HL-60/S4 treated with phorbol 12-myristate 13-acetate at 8.2 ng/mL for 4 days and 3 days (cell line): Measurements from ENCODE around the gene KL.

ENCODE experiments used
- in situ Hi-C: fragments of 300-500 bp; cut with MboI; formaldehyde crosslinking; loops from 2 replicates; pipeline ENCODE4 v1.15.0; 2022; ENCODE audit warnings: low sequenced_read_pairs

The KL gene

DNA sequence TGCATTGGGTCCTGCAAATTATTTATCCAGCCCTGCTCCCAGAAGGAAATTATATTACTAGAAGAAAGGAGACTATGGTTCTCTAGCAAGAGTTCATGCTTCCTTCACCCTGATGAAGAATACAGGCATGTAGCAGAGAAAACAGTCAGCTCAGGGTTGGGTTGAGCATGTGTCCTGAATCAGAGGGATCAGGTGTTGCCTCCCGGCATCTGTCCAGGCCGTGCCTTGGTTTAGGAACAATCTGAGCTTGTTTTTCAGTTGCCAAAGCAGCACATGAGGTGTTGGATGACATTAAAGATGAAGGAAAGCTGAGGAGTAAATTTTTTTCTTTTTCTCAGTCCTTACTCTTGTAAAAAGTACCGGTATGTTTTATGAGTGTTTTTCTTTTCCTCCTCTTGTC, 62.0 kb downstream of the KL start:
- in situ Hi-C loops = no loop called here

DNA sequence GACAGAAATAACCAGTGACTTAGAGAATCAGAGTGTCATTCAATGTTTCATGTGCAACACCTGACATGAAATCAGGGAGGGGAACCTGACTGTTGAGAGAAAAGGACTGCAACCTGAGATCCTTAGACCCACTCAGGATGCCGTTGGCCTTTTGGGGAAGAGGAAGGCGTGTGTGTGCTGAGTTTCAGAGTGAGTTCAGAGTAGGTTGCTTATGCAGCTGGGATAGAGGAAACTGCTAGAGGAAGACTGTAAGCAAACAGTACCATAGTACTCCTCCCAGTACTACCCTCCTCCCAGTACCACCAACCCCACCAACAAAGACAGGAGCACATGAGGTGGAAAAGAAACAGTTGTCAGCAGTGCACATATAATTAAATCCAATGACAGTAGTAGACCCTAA, 63.7 kb downstream of the KL start:
- in situ Hi-C loops = no loop called here

- in situ Hi-C loops = no loop called here
These were observed 64.9 kb downstream of the KL start for GRCh38 chr13:33080972-33081590.

DNA sequence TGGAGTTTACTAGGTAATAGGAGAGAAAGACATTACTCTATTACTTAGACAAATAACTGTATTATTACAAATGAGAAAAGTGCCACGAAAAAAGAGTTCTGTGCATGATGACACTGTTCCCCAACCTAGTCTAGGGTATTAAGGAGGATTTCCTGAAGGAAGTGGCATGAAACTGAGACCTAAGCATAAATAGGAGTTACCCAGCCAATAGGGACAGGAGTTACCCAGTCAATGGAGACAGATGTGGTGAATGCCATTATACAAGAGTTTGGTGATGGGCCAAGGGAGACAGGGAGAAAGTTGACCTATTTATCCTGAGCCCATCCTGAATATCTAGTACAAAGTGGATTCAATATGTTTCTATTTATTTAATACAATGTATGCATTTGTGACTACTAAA, 65.4 kb downstream of the KL start:
- in situ Hi-C loops = no loop called here

- in situ Hi-C loops = no loop called here
These were observed 66.8 kb downstream of the KL start for GRCh38 chr13:33083054-33083453.

DNA sequence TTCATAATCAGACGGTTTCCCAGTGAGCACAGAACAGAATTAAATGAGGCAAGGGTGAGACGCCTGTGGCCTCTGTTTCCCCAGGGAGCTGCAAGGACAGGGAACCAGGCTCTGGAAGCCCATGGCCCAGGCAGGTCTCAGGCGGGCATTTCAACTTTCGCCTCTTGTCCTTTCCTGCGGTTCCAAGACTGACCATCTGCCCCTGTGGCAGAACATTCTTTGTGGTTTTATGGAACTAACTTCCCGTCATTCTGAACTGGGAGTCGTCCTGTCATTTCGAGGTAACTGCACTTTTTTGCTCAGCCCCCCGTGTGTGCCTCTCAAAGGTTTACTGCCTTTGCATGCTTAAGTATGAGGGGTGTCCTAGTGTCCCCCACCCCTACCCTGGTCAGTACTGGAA, 70.9 kb downstream of the KL start:
- in situ Hi-C loops = no loop called here

GRCh38 chr13:33087790-33088189, 71.6 kb downstream of the KL start:
- in situ Hi-C loops = no loop called here

DNA sequence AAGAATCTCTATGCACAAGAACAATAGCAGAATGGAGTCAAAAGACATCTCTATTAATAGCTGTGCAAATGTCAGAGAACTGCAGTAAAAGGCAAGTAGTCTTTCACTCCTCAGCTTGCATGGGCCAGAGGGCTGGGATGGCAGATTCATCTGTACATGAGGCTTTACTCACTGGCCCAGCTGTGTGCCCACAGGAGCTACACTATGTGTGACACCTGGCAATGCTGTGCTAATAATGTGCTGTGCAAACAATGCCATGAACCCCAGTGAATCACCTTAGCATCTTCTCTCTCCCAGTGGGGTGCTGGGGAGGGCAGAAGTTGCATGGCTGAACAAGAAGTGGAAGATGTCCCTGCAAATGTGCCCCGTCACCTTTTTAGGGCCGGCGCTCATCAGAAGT, 73.1 kb downstream of the KL start:
- in situ Hi-C loops = no loop called here

DNA sequence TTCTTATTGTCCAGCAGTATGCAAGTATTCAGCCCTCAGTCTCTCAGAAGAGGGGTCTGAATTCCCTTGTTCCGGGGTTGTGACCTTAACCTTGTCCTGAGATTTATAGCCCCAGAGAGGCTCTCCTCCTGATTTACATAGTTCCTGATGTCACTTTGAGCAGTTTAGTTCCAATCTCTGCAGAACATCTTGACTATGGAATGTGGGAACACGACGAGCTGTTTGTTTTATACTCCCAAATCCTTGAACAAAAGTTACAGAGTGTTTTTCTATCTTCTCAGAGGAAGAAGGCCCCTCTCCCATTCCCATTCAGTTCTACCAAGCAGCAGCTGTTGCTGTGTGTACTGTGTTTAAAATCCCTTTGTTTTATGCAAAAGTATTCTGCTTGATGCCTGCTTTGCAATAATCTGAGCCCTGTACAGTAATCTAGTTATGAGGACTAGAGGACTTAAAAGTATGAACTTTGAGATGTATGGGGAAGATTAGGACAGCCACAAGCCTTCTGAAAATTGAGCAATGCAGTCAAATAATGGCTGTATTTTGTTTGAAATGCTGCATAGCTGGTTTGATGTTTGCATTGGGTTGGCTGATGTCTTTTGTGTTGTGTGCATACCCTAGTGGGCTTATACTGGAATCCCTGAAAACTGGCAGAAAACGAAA, 74.7 kb downstream of the KL start:
- in situ Hi-C loops = no loop called here

GRCh38 chr13:33091415-33091774, 75.2 kb downstream of the KL start:
- in situ Hi-C loops = no loop called here

- in situ Hi-C loops = no loop called here
These were observed 76.1 kb downstream of the KL start for GRCh38 chr13:33092073-33092987.

- in situ Hi-C loops = no loop called here
These were observed 80.8 kb downstream of the KL start for GRCh38 chr13:33096886-33097605.

GRCh38 chr13:33099860-33100259, 83.6 kb downstream of the KL start:
- in situ Hi-C loops = no loop called here

DNA sequence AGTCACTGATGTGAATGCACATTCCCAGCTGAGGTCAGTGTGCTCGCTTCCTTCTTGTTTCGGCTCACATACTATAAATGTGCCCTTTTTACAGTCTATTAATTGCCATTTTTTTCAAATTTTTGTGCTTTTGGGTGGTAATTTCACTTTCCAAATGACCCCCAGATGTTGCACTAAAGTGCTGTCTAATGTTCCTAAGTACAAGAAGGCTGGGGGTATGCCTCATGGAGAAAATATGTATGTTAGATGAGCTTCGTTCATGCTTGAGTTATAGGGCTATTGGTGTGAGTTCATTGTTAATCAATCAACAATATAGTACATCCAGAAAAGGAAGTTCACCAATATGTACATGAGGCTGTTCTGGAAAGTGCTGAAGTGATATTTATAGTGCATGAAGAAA, 84.7 kb downstream of the KL start:
- in situ Hi-C loops = no loop called here

DNA sequence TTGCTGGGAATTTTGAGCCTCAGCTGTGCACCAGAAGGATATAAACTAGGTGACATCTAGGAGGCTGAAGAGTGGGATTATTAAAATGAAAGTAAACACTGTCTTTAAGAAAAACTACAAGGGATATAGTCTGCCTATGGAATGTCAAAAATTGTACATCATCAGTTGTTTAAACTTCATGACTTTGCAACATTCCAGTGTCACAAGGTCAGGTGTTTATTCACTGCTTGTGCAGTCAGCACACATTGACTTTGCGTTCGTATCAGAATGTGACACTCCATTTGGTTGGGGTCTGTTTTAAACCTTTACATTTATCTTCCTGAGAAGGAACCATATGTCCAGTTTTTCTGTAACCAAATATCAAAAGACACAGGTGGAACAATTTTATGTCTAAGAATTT, 85.6 kb downstream of the KL start:
- in situ Hi-C loops = no loop called here

- in situ Hi-C loops = no loop called here
These were observed 87.2 kb downstream of the KL start for GRCh38 chr13:33103457-33103856.

GRCh38 chr13:33105387-33106005, 89.3 kb downstream of the KL start:
- in situ Hi-C loops = no loop called here

- in situ Hi-C loops = no loop called here
These were observed 90.6 kb downstream of the KL start for GRCh38 chr13:33106656-33107360.

DNA sequence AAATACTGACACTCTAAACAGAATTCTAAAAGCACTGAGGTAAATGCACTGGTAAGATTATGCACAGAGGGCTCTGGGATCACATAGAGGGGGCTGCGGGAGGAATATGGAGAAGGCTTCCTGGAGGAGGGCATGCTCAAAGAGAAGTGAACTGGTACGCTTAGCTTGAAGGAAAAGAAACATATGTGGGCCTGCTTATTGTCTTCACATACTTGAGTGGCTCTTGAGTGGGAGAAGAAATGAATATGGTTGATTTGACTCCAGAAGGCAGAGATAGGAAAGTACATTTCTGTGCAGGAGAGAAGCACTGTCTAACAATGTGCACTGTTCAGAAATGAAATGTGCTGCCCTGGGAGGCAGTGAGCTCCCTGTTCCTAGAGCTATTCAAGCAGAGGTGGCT, 91.1 kb downstream of the KL start:
- in situ Hi-C loops = no loop called here

DNA sequence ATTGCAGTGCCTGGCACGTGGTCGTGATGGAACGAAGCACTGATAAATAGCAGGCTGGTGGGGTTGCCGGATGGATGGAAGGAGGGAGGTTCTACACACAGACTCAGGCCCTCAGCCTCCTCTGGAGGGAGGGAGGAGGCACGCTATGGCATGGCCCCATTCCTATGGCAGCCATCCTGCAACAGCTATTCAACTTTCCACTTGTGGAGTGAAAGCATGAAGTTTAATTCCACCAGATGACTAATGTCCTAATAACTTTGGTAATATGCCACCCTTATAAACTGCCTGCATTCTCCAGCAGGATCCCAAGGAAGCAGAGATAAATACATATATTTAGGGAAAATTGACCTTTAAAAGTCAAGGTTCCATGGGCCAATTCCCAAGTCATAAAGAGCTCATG, 92.4 kb downstream of the KL start:
- in situ Hi-C loops = no loop called here
